Transverse colon (tissue), 4 donors: ENCODE results near the gene LECT2.

Source experiments
- CTCF ChIP-seq, 5 experiments: fragments of 200-600 bp in 3 of 5; fragments of 450-650 bp in 2 of 5; sonication (generic) in 3 of 5; IDR thresholded peaks; 1 replicate in 2 of 5; 2 replicates in 3 of 5; pipeline ENCODE4 v1.5.1; 2016 to 2017; ENCODE audit warnings: antibody characterized with exemption in 5 of 5, inconsistent platforms in 3 of 5, mild to moderate bottlenecking in 2 of 5, moderate library complexity in 1 of 5
- EP300 ChIP-seq: sonication (generic); formaldehyde crosslinking; IDR thresholded peaks from one replicate; pipeline ENCODE4 v1.6.1; 2017; ENCODE audit warnings: antibody characterized with exemption, low read depth
- POLR2A ChIP-seq: fragments of 450-650 bp; IDR thresholded peaks from one replicate; pipeline ENCODE4 v1.6.1; 2016; ENCODE audit warnings: antibody characterized with exemption, mild to moderate bottlenecking, moderate library complexity
- POLR2AphosphoS5 ChIP-seq, 3 donors: sonication (generic); formaldehyde crosslinking; IDR thresholded peaks; one replicate each; pipeline ENCODE4 v1.6.1; 2016; ENCODE audit warnings: antibody characterized with exemption in 3 of 3

- TF ChIP-seq CTCF (IDR thresholded peaks at IDR 0.05) (no peak), EP300 (no peak), POLR2A (no peak), POLR2AphosphoS5 (IDR thresholded peaks at IDR 0.05) (no peak)
Observed at GRCh38 chr5:135978993-135979392, 24.2 kb upstream of the LECT2 start.
